Measurements from ENCODE around the gene FALEC.

FALEC gene

GRCh38 chr1:150548632-150549495 lies 33.3 kb downstream of the FALEC start, which contains the start of gene ADAMTSL4:
Gene ADAMTSL4 (plus strand): TSS chr1:150549408. CDS start chr1:150552289, 2,881 bp downstream.
- H3K9me3 Mint-ChIP-seq = no peaks in the 10 kb centered on the region
- H3K4me3 Mint-ChIP-seq = peak within 1 kb of the TSS; percentile 67
- peaks cover 27% of the 10 kb centered on the region for H3K27me3 Mint-ChIP-seq

GRCh38 chr1:150549496-150550221 lies 34.1 kb downstream of the FALEC start:
- Mint-ChIP-seq H3K27ac (no peak overlapping the region), H3K4me3 (peak overlapping the region; percentile 60), H3K36me3 (no peaks in the 10 kb centered on the region), H3K9me3 (no peaks in the 10 kb centered on the region), H3K4me1 (peaks cover 39% of the 10 kb centered on the region), H3K27me3 (peaks cover 27% of the 10 kb centered on the region)
- no peak for ATAC-seq

More at GRCh38 chr1:150548632-150549495, 33.3 kb downstream of the FALEC start, which contains the start of gene ADAMTSL4:
- no peak within 1 kb of the TSS for H3K27ac Mint-ChIP-seq
- H3K36me3 Mint-ChIP-seq = no peaks in the 10 kb centered on the region
- peak; percentile 77 for ATAC-seq
- peaks cover 39% of the 10 kb centered on the region for H3K4me1 Mint-ChIP-seq

GRCh38 chr1:150550222-150551050 lies 34.9 kb downstream of the FALEC start:
- ATAC-seq = no peak
- H3K9me3 Mint-ChIP-seq = no peaks in the 10 kb centered on the region
- no peak overlapping the region for H3K4me3 Mint-ChIP-seq
- H3K4me1 Mint-ChIP-seq = peaks cover 39% of the 10 kb centered on the region
- H3K27me3 Mint-ChIP-seq = peaks cover 24% of the 10 kb centered on the region
- no peak overlapping the region for H3K27ac Mint-ChIP-seq
- no peaks in the 10 kb centered on the region for H3K36me3 Mint-ChIP-seq

- no peak for ATAC-seq
- Mint-ChIP-seq H3K27me3 (peaks cover 16% of the 10 kb centered on the region), H3K27ac (peak overlapping the region; percentile 30), H3K36me3 (no peaks in the 10 kb centered on the region), H3K9me3 (no peaks in the 10 kb centered on the region), H3K4me1 (peaks cover 39% of the 10 kb centered on the region), H3K4me3 (no peak overlapping the region)
Measured at GRCh38 chr1:150551051-150551783, 35.7 kb downstream of the FALEC start.

- Mint-ChIP-seq H3K27ac (peak overlapping the region; percentile 30), H3K36me3 (no peaks in the 10 kb centered on the region), H3K27me3 (peaks cover 10% of the 10 kb centered on the region), H3K9me3 (no peaks in the 10 kb centered on the region), H3K4me1 (peaks cover 39% of the 10 kb centered on the region), H3K4me3 (no peak overlapping the region)
- no peak for ATAC-seq
Measured at GRCh38 chr1:150551784-150552127, 36.2 kb downstream of the FALEC start.

GRCh38 chr1:150552128-150552910 lies 36.8 kb downstream of the FALEC start:
- no peaks in the 10 kb centered on the region for H3K36me3 Mint-ChIP-seq
- no peaks in the 10 kb centered on the region for H3K9me3 Mint-ChIP-seq
- no peak for ATAC-seq
- no peak overlapping the region for H3K4me3 Mint-ChIP-seq
- H3K27me3 Mint-ChIP-seq = peaks cover 8% of the 10 kb centered on the region
- peak overlapping the region; percentile 30 for H3K27ac Mint-ChIP-seq
- peaks cover 39% of the 10 kb centered on the region for H3K4me1 Mint-ChIP-seq

- Mint-ChIP-seq H3K9me3 (no peaks in the 10 kb centered on the region), H3K36me3 (no peaks in the 10 kb centered on the region), H3K4me1 (peaks cover 39% of the 10 kb centered on the region), H3K27me3 (peaks cover 8% of the 10 kb centered on the region), H3K4me3 (no peak overlapping the region), H3K27ac (peak overlapping the region; percentile 30)
- no peak for ATAC-seq
Measured at GRCh38 chr1:150552911-150553289, 37.3 kb downstream of the FALEC start.

- Mint-ChIP-seq H3K36me3 (no peaks in the 10 kb centered on the region), H3K27me3 (peaks cover 8% of the 10 kb centered on the region), H3K27ac (no peak overlapping the region), H3K4me1 (peaks cover 39% of the 10 kb centered on the region), H3K9me3 (no peaks in the 10 kb centered on the region), H3K4me3 (no peak overlapping the region)
- no peak for ATAC-seq
Measured at GRCh38 chr1:150553392-150554085, 38.0 kb downstream of the FALEC start.

- Mint-ChIP-seq H3K27ac (no peak overlapping the region), H3K9me3 (no peaks in the 10 kb centered on the region), H3K4me1 (peaks cover 39% of the 10 kb centered on the region), H3K36me3 (no peaks in the 10 kb centered on the region), H3K4me3 (no peak overlapping the region), H3K27me3 (peaks cover 8% of the 10 kb centered on the region)
- ATAC-seq = no peak
Measured at GRCh38 chr1:150554086-150554452, 38.5 kb downstream of the FALEC start.

GRCh38 chr1:150555198-150555970 lies 39.8 kb downstream of the FALEC start:
- Mint-ChIP-seq H3K27ac (no peak overlapping the region), H3K4me1 (peaks cover 38% of the 10 kb centered on the region), H3K9me3 (no peaks in the 10 kb centered on the region), H3K4me3 (no peak overlapping the region), H3K27me3 (no peaks in the 10 kb centered on the region), H3K36me3 (no peaks in the 10 kb centered on the region)
- no peak for ATAC-seq

GRCh38 chr1:150555971-150556865 lies 40.7 kb downstream of the FALEC start:
- H3K4me1 Mint-ChIP-seq = peaks cover 38% of the 10 kb centered on the region
- H3K27ac Mint-ChIP-seq = no peak overlapping the region
- no peaks in the 10 kb centered on the region for H3K36me3 Mint-ChIP-seq
- ATAC-seq = no peak
- H3K4me3 Mint-ChIP-seq = no peak overlapping the region
- no peaks in the 10 kb centered on the region for H3K9me3 Mint-ChIP-seq
- no peaks in the 10 kb centered on the region for H3K27me3 Mint-ChIP-seq

- Mint-ChIP-seq H3K4me3 (no peak overlapping the region), H3K27me3 (no peaks in the 10 kb centered on the region), H3K36me3 (no peaks in the 10 kb centered on the region), H3K9me3 (no peaks in the 10 kb centered on the region), H3K4me1 (peaks cover 37% of the 10 kb centered on the region), H3K27ac (no peak overlapping the region)
- no peak for ATAC-seq
Measured at GRCh38 chr1:150557065-150557600, 41.6 kb downstream of the FALEC start.

All from stimulated activated memory B cell treated with anti-CD40 and anti-IgM and Interleukin-4, amounts not matched to agents 10 μg/mL and 1 μg/mL and 100 μg/mL, for 72 hours (primary cell).